ENCODE results near the gene ERRFI1.

The ERRFI1 gene

GRCh38 chr1:8017495-8018197 lies 8.5 kb downstream of the ERRFI1 start:
- DNase-seq: peak; percentile 16

DNA sequence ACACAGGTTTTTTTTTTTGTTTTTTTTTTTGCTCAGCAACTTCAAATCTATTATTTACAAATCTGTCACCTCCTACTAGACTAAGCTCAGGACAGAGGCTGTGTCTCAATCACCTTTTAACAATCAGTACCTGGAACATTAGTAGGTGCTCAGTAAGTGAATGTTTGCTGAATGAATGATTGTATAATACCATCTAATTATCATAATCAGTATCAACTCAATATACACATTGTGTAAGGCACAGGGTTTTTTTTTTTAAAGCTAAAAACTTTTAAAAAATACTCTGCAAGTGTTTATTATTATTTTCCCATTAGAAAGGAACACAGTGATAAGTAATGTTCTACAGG lies 9.2 kb downstream of the ERRFI1 start:
- DNase-seq: no peak

GRCh38 chr1:8016210-8016894 lies 9.8 kb downstream of the ERRFI1 start:
- DNase-seq: no peak

DNA sequence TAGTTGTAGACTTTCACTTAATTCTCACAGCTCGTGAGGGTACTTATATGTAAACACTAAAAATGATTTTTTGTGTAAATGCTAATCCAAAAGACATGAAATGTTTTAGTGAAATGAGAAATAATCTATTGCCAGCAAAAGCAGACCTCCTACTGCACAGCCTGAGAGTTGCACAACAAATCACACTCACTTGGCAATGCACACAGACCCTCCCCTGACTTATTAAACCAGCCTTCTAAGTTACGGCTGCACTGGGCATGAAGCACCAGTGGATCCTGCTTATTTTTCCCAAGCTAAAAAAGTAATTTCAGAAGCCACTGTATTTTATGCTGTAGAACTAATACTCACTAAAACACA lies 10.3 kb downstream of the ERRFI1 start:
- no peak for DNase-seq

DNA sequence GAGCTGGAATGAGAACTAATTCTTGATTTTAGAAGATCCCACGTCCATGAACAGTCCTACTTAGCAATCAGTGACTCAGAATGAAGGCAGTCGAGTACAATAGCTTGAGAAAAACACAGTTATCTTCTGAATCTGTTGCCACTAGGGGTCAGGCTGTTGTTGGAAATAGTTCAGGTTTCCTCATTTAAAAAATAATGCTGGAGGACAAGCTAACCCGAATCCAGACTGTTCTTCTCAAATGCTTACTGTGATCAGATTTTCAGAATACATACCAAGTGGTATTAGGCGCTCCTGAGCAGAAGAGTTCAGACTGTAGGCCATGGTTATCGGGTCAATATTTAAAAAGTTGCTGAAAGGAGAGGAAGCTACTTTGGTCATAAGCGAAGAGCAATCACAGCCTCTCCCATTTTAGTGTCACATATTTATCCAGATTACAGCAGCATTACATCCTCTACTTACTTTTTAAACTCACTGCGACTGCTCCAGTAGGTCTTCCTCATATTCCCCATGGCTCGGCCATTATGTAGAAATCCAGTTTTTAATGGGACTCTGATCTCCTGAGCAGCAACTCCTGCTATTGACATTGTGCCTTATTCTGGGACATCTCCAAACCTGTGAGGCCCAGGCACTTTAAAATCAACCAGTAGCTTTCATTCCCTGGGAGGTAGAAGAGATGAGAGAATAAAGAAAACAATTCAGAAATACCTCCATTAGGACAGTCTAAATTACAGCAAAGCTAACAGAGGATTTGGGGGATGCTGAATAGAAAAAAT lies 10.9 kb downstream of the ERRFI1 start:
- DNase-seq: peak; percentile 29

DNA sequence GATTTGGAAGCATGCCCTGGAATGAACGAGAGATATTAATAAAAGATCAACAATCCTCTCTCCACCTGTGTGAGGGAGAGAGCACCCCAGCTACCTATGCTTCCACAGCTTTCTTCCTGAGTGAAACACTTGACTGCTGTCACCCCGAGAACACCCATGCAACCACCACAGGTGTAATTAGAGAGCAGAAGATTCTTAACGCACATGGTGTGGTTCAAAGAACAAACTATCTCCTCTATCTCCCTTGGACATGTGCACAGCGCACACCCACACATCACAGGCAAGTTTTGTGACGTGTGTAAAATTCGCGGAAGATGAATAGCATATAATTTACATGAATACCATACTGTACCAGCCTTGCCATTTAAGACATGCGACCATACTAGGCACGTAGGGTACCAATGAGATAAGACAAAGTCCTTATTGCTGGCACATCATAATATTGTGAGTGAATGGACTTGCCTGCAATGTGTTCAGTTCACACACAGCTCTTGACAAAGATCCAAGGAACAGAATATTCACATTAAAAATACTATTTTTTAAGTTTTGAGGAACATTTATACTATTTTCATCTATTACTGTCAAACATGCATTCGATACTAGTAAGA lies 11.6 kb downstream of the ERRFI1 start:
- DNase-seq: no peak

DNA sequence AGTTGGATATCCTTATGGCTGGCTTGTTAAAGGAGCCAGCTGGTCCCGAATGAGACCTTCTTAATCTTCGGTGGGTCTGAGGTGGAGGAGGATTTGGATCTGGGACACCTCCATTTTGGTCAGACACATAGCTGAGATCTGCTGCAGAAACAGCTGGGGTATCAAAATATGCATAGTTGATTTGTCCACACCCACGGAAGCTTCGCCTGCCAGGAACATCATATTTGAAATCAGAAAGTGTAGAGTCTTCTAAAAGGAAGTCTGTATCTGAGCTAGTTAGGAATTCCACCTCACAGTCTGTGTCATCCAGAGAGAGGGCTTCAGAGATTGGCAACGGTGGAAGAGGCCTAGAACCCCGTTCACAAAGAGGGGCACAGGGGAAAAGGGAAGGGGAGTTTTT lies 12.3 kb downstream of the ERRFI1 start:
- no peak for DNase-seq

DNA sequence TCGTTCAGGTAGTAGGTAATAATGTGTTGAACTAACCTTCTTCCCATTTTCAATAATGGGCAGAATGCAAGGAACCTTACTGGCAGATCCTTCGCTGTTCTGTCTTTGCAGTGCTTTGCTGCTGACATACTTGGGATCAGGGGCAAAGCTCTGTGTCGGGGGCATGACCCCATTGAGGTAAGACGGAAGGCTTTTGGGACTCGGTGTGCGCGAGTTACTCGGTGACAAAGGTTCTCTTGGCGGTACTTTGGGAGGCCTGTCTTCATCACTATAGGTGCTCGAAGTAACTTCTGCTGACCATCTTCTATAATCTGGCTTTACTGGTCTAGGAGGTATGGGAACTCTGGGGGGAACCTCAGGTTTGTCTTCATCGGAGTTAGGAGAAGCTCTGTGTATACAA lies 12.7 kb downstream of the ERRFI1 start:
- no peak for DNase-seq

- DNase-seq: no peak
These were observed 13.2 kb downstream of the ERRFI1 start for GRCh38 chr1:8012955-8013354.

DNA sequence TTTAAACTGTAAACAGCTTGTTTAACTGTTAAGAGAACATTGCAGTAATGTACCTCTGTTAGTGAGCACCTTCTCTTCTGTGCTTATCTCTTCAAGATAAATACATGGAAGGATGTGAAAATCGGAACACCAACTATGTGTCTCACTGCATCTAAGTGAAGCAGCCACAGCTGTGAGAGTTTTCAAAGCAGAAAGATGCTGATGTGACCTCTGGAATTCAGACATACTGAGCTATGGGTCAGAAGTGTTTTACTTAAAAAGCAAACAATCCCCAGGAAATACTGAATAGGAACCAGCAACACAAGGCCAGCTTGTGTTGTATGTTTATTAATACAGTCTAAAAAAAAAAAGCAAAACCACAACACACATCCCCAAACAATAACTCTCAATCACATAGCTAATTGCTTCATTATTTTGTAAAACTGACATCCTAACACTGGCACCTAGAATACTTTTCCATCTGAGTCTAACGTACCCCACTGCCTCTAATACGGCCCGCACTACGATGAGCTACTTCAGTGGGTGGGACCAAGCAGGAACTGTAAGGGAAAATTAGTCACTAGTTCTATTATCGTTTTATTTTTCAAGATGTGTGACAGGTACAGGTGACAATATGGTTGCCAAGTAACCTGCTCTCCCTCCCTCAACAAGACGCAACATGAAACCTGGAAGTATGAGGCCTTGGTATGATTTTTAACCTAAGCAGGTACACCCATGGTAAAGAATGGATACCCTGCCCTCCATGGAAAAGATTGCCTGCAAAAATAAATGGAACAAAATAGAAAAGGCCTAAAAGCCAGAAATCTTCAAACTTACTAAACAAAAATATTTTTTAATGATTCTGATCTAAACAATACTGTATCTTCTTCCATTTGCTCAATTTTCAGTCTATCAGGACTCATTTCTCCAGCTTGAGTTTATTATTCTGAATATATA lies 13.9 kb downstream of the ERRFI1 start:
- DNase-seq: no peak

DNA sequence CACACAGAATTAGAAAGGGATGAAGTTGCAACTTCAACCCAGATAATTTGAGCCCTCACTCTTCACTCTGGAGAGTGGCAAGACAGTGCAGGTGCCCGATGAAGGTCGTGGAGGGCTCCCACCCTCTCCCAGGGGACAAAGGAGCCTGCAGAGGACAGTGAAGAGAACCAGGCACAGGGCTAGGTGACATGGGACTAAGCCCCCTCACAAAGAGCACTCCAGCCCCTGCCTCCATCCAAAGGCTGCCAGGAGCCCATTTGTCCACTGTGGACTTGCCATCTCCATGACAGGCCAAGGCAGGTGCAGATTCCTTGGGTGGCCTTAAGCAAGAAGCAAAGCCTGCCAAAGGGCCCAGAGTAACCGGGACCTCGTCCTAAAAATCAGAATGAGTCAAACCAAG lies 15.1 kb downstream of the ERRFI1 start:
- DNase-seq: no peak

DNA sequence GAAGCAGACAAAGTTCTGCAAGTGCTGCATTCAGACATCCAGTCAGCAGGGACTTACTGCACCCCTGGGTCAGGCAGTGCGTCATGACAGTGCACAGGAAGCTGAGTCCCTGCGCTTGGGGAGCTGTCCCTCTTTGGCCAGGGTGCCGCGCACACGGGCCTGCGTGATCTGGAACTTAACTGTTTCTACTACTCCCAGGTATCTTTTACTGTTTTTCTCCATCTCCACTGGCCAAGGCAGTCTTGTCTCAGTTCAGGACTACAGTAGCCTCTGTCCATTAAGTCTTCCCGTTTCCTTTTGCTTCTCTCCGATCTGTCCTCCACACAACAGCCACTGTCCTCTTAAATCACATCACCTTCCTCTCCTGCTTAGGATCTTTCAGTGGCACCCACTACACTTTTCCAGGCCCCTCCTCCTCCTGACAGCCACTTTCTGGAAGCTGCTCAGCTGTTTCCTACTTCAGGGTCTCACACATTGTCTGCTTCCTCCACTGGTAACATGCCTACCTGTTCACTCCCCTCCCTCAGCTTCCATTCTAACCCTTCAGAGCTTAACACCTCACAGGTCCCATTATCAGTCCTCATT lies 15.9 kb downstream of the ERRFI1 start:
- no peak for DNase-seq

DNA sequence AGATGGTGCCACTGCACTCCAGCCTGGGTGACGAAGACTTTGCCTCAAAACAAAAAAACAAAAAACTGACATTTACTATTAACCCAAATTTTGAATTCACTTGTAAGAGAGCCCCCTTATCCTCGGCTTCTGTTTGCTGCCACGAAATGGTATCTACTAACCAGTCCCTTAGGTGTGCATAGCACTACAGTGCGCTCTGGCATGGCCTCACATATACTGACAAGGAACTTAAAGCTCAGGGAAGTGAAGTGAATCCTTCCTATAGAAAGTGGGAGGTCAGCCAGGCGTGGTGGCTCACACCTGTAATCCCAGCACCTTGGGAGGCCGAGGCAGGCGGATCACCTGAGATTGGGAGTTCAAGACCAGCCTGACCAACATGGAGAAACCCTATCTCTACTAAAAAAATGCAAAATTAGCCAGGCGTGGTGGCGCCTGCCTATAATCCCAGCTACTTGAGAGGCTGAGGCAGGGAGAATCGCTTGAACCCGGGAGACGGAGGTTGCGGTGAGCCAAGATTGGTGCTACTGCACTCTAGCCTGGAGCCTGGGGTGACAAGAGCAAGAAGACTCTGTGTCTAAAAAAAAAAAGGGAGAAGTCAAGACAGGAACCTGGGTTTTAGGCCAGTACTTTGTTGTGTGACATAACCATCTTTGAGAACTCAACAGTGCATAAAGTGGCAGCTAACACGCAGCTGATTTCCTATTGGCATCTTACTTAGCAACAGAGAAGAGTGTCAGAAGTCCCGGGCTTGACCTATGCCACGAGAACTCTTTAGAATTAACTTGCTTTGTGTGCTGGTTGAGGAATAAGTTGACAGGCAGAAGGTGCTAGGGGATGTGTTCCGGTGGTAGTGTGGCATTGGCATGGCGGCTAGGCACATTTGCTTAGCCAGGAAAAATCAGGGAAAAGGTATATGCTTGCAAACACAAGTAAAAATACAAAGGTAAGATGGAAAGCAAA lies 16.8 kb downstream of the ERRFI1 start:
- DNase-seq: no peak

DNA sequence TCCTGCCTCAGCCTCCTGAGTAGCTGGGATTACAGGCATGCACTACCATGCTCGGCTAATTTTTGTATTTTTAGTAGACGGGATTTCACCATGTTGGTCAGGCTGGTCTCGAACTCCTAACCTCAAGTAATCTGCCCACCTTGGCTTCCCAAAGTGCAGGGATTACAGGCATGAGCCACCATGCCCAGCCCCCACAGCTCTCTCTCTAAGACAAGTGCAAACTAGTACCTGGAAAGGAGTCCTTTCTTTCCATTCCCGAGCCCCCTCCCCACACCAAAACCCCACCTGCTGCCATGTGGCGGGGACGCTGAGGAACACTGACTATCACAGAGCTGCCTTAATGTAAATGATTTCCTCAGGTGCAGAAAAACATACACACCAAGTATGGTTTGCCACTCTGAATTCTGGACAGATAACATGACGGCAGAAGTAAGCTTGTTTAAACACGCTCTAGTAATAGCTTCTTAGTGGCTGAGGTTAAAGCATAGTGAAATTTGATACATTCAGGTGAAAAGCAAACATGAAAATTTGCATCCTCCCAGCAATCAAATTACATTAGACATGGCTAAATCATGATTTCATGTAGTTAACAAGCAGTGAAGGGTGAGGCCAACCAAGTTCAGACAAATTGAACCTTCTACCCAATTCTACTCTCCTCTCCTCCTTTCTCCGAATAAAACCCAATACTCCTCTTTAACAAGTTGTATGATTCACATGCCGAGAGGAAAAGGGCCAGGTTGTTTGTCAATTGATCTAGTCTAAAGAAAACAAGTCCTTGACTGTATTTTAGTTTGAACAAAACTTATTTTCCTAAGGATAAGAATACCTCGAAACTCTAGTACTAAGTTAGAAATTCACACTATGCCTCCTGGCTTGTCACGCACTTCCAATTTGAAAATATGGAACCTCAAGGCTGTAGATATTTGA lies 19.8 kb downstream of the ERRFI1 start:
- DNase-seq: no peak

GRCh38 chr1:8004803-8005573 lies 21.1 kb downstream of the ERRFI1 start:
- DNase-seq: peak; percentile 85

GRCh38 chr1:8004113-8004802 lies 21.9 kb downstream of the ERRFI1 start:
- DNase-seq: no peak

- DNase-seq: no peak
These were observed 22.5 kb downstream of the ERRFI1 start for GRCh38 chr1:8003438-8004112.

DNA sequence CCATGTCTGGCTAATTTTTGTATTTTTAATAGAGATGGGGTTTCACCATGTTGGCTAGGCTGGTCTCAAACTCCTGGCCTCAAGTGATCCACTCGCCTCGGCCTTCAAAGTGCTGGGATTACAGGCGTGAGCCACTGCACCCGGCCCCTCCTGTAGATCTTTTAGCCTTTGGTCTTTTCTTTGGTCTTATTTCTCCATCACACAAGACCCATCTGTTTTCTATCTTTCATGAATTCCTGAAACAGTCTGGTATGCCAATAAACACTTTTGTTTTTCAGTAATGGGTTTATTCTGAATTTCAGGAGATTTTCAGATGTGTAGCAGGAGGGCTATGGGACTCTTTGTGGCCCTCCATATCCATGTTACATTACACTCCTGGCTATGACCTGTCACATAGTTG lies 23.2 kb downstream of the ERRFI1 start:
- DNase-seq: no peak
